IMR-90 (cell line): ENCODE data around the gene KL.

ENCODE experiments used
- BHLHE40 ChIP-seq: fragments of 150-350 bp; IDR thresholded peaks from 2 replicates; pipeline ENCODE4 v1.6.1; 2016; ENCODE audit warnings: mild to moderate bottlenecking, low read depth, low read length
- CEBPB ChIP-seq: IDR thresholded peaks from 2 replicates; pipeline ENCODE4 v1.6.1; 2012; ENCODE audit warnings: low read depth, low read length, improper control_type of control experiment
- CHD1 ChIP-seq: IDR thresholded peaks from 2 replicates; pipeline ENCODE4 v1.6.1; 2012; ENCODE audit warnings: low read depth, low read length, improper control_type of control experiment
- CTCF ChIP-seq: conservative IDR thresholded peaks from 2 replicates; pipeline ENCODE4 v1.5.1; 2012; ENCODE audit warnings: mild to moderate bottlenecking, low read depth, low read length, improper control_type of control experiment
- ELK1 ChIP-seq: fragments of 150-350 bp; IDR thresholded peaks from 2 replicates; pipeline ENCODE4 v1.6.1; 2016; ENCODE audit warnings: low read depth, mild to moderate bottlenecking, low read length, moderate library complexity, borderline replicate concordance
- MAFK ChIP-seq: IDR thresholded peaks from 2 replicates; pipeline ENCODE4 v1.6.1; 2012; ENCODE audit warnings: low read depth, low read length, improper control_type of control experiment
- MAZ ChIP-seq: IDR thresholded peaks from 2 replicates; pipeline ENCODE4 v1.6.1; 2012; ENCODE audit warnings: low read depth, mild to moderate bottlenecking, low read length, improper control_type of control experiment, moderate library complexity, borderline replicate concordance
- MXI1 ChIP-seq: IDR thresholded peaks from 2 replicates; pipeline ENCODE4 v1.6.1; 2012; ENCODE audit warnings: low read depth, mild to moderate bottlenecking, low read length, moderate library complexity, borderline replicate concordance
- POLR2A ChIP-seq: IDR thresholded peaks from 2 replicates; pipeline ENCODE4 v1.6.1; 2012; ENCODE audit warnings: mild to moderate bottlenecking, low read depth, low read length
- RAD21 ChIP-seq: IDR thresholded peaks from 2 replicates; pipeline ENCODE4 v1.6.1; 2012; ENCODE audit warnings: low read length, improper control_type of control experiment
- RCOR1 ChIP-seq: IDR thresholded peaks from 2 replicates; pipeline ENCODE4 v1.6.1; 2012; ENCODE audit warnings: mild to moderate bottlenecking, low read length, improper control_type of control experiment; ENCODE audit not compliant: insufficient replicate concordance
- RFX5 ChIP-seq: IDR thresholded peaks from 2 replicates; pipeline ENCODE4 v1.8.0; 2012; ENCODE audit warnings: low read depth, mild to moderate bottlenecking, low read length, moderate library complexity
- USF2 ChIP-seq: fragments of 150-350 bp; IDR thresholded peaks from 2 replicates; pipeline ENCODE4 v1.6.1; 2017; ENCODE audit warnings: mild to moderate bottlenecking, antibody characterized with exemption, low read length, low read depth

- TF ChIP-seq MAZ (no peak), CTCF (no peak), ELK1 (no peak), RFX5 (no peak), MXI1 (no peak), POLR2A (no peak), MAFK (no peak), BHLHE40 (no peak), CHD1 (no peak), RAD21 (no peak), RCOR1 (no peak), USF2 (no peak), CEBPB (no peak)
These were observed 90.6 kb downstream of the KL start for GRCh38 chr13:33106656-33107360.
